ENCODE measurements around the gene SMPDL3B. TPM values are rescaled to one million over a fixed set of nuclear protein-coding genes. Genes with fewer than 3 reads are reported as not detected.

Gene SMPDL3B
- total RNA-seq, 1 experiment from 2014 or later, result 51.3 TPM

GRCh38 chr1:27963393-27963792 is 28.6 kb downstream of the SMPDL3B start:
- H2BK20ac ChIP-seq (ENCODE audit: low read depth, low read length, poor library complexity, severe bottlenecking), result no peak overlapping the region
- H3K4me3 Mint-ChIP-seq, result no peak overlapping the region
- H3K9me3 Mint-ChIP-seq, result no peaks in the 10 kb centered on the region
- H4K91ac ChIP-seq (ENCODE audit: insufficient read length, low read depth, low read length), result no peak overlapping the region
- H4K8ac ChIP-seq (replicated peaks; ENCODE audit: insufficient read length, low read depth, low read length), result no peak overlapping the region
- H4K20me1 ChIP-seq (ENCODE audit: control insufficient read depth, insufficient read depth, insufficient read length), result no peaks in the 10 kb centered on the region
- H2BK15ac ChIP-seq (ENCODE audit: low read depth, low read length), result no peak overlapping the region
- peak overlapping the region in 1 of 3 experiments; percentile 70; a peak in 1 of 7 replicates for H3K27ac Mint-ChIP-seq
- no peak overlapping the region for H3T11ph ChIP-seq (ENCODE audit: low read length)
- no peak overlapping the region for H4K5ac ChIP-seq (ENCODE audit: insufficient read length, low read depth, low read length)
- H2AFZ ChIP-seq (ENCODE audit: low read length), result no peak overlapping the region
- no peak overlapping the region for H3K4ac ChIP-seq (ENCODE audit: low read depth, low read length)
- peaks cover 4% of the 10 kb centered on the region for H3K23me2 ChIP-seq (ENCODE audit: insufficient read length, low read depth, low read length, poor library complexity, severe bottlenecking)
- no peaks in the 10 kb centered on the region for H3K27me3 ChIP-seq (ENCODE audit: insufficient read depth, low read length)
- H3K79me1 ChIP-seq (ENCODE audit: insufficient read depth, low read depth, low read length, poor library complexity, severe bottlenecking), result no peaks in the 10 kb centered on the region
- H3K27ac ChIP-seq (ENCODE audit: insufficient read length, low read depth, low read length), result no peak overlapping the region
- no peaks in the 10 kb centered on the region for H3K79me2 ChIP-seq (ENCODE audit: insufficient read depth, low read length)
- H3K4me2 ChIP-seq (ENCODE audit: insufficient read depth, insufficient read length, low read length), result no peak overlapping the region
- no peak overlapping the region for H2AK5ac ChIP-seq (ENCODE audit: insufficient read length, low read length)
- H3K27me3 Mint-ChIP-seq (ENCODE audit: low read depth), result no peaks in the 10 kb centered on the region; the same call in 1 of the 2 replicates
- H3K4me1 ChIP-seq (ENCODE audit: insufficient read depth, low read length), result no peaks in the 10 kb centered on the region; the same call in 1 of the 2 replicates
- no peak overlapping the region for H3K14ac ChIP-seq (ENCODE audit: insufficient read depth, low read length)
- peaks cover 12 to 41% (median 34%) of the 10 kb centered on the region in 3 experiments; a peak in 6 of 7 replicates for H3K36me3 Mint-ChIP-seq (ENCODE audit: insufficient read depth in 1 of 3, low read depth in 3 of 3)
- no peak overlapping the region for H3K18ac ChIP-seq (ENCODE audit: insufficient read length, low read depth, low read length)
- H3K23ac ChIP-seq (ENCODE audit: insufficient read length, low read depth, low read length), result no peak overlapping the region
- WGBS (ENCODE audit: extremely low coverage, insufficient read length, low lambda C conversion rate), result no CpG with 5 or more reads among the region's 11 CpGs
- no peak overlapping the region for H2BK120ac ChIP-seq (ENCODE audit: low read depth, low read length, poor library complexity, severe bottlenecking)
- DNase-seq, result no peak
- H3K9me3 ChIP-seq (ENCODE audit: control insufficient read depth, low read depth, low read length), result no peaks in the 10 kb centered on the region
- H3K56ac ChIP-seq (ENCODE audit: insufficient read length, low read depth, low read length), result no peak overlapping the region
- no peak overlapping the region for H3K9ac ChIP-seq (ENCODE audit: extremely low read depth, insufficient read length, low read length)
- no peak overlapping the region for H2BK12ac ChIP-seq (ENCODE audit: insufficient read length, low read depth, low read length)
- no peak overlapping the region for H2BK5ac ChIP-seq (ENCODE audit: insufficient read length, low read length)
- H3K4me1 Mint-ChIP-seq, result peaks cover 20 to 26% of the 10 kb centered on the region in 2 experiments
- TF ChIP-seq CTCF (conservative IDR thresholded peaks at IDR 0.05), result no peak
